Choroid plexus epithelial cell (primary cell): ENCODE data around the gene GNAQ.

Experiments used
- DNase-seq: peaks from one replicate; pipeline ENCODE4 v3.0.0-alpha.2; 2010; ENCODE audit warnings: low read depth
- H3K4me3 ChIP-seq: 2 replicates; pipeline ENCODE4 v1.5.1; 2011; ENCODE audit warnings: low read depth, mild to moderate bottlenecking, control low read depth, low read length, moderate library complexity
- CTCF ChIP-seq: conservative IDR thresholded peaks from 2 replicates; pipeline ENCODE4 v1.5.1; 2011; ENCODE audit warnings: low read depth, mild to moderate bottlenecking, control low read depth, inconsistent platforms, low read length, moderate library complexity

GNAQ gene

GRCh38 chr9:78031893-78032729, 500 bp upstream of the GNAQ start:
- no peak for TF ChIP-seq CTCF
- peak overlapping the region; percentile 85 for H3K4me3 ChIP-seq
- DNase-seq, result peak; percentile 97

GRCh38 chr9:78030553-78031443, 813 bp downstream of the GNAQ start:
- peak overlapping the region; percentile 85 for H3K4me3 ChIP-seq
- no peak for TF ChIP-seq CTCF
- peak; percentile 49 for DNase-seq

GRCh38 chr9:78030296-78030552, 1.4 kb downstream of the GNAQ start:
- H3K4me3 ChIP-seq, result peak overlapping the region; percentile 85
- TF ChIP-seq CTCF, result no peak
- DNase-seq, result no peak

- peak; percentile 59 for DNase-seq
- peak overlapping the region; percentile 85 for H3K4me3 ChIP-seq
- TF ChIP-seq CTCF, result no peak
These were observed 1.9 kb downstream of the GNAQ start for GRCh38 chr9:78029551-78030295.

- H3K4me3 ChIP-seq, result peak overlapping the region; percentile 85
- no peak for TF ChIP-seq CTCF
These were observed 2.7 kb downstream of the GNAQ start for GRCh38 chr9:78028926-78029325.

GRCh38 chr9:78026947-78027346, 4.7 kb downstream of the GNAQ start:
- no peak overlapping the region for H3K4me3 ChIP-seq
- TF ChIP-seq CTCF, result no peak
- DNase-seq, result peak; percentile 65

More at GRCh38 chr9:78028926-78029325, 2.7 kb downstream of the GNAQ start:
- no peak for DNase-seq
